K562 (cell line): Measurements from ENCODE around the gene BTF3L4. TPM values are rescaled to one million over a fixed set of nuclear protein-coding genes. Genes with fewer than 3 reads are reported as not detected.

ENCODE experiments used
- BRD4 ChIP-seq: fragments of 200-600 bp; sonication (generic); IDR thresholded peaks from 2 replicates; pipeline ENCODE4 v1.6.1; 2017; ENCODE audit warnings: inconsistent platforms
- CBFA2T3 ChIP-seq: fragments of 450-650 bp; IDR thresholded peaks from 2 replicates; pipeline ENCODE4 v1.6.1; 2017
- CC2D1A ChIP-seq: fragments of 450-650 bp; IDR thresholded peaks from 2 replicates; pipeline ENCODE4 v1.6.1; 2017; ENCODE audit warnings: mild to moderate bottlenecking
- ELK3 ChIP-seq: fragments of 450-650 bp; formaldehyde crosslinking; IDR thresholded peaks from 2 replicates; pipeline ENCODE4 v1.4.0; 2020; ENCODE audit warnings: mild to moderate bottlenecking
- GATA2 ChIP-seq: sonication (generic); formaldehyde crosslinking; IDR thresholded peaks from 2 replicates; pipeline ENCODE4 v1.4.0; 2020; ENCODE audit warnings: mild to moderate bottlenecking, missing genetic modification reagents
- HDAC2 ChIP-seq: fragments of 450-650 bp; IDR thresholded peaks from 2 replicates; pipeline ENCODE4 v1.6.1; 2016; ENCODE audit warnings: mild to moderate bottlenecking
- MCM3 ChIP-seq: fragments of 450-650 bp; IDR thresholded peaks from 2 replicates; pipeline ENCODE4 v1.6.1; 2016
- MECOM ChIP-seq: fragments of 250-450 bp; sonication (Bioruptor Pico); IDR thresholded peaks from 2 replicates; pipeline ENCODE4 v1.8.0; 2022; ENCODE audit warnings: inconsistent platforms
- MXD1 ChIP-seq: fragments of 250-450 bp; sonication (Bioruptor Pico); IDR thresholded peaks from 2 replicates; pipeline ENCODE4 v1.8.0; 2021; ENCODE audit warnings: borderline replicate concordance, mild to moderate bottlenecking, moderate library complexity; ENCODE audit not compliant: poor library complexity, severe bottlenecking
- NFE2 ChIP-seq: IDR thresholded peaks from 2 replicates; pipeline ENCODE4 v1.6.1; 2014; ENCODE audit warnings: antibody characterized with exemption, low read depth
- NR2C1 ChIP-seq, 2 experiments: fragments of 450-650 bp; IDR thresholded peaks; 2 replicates each; pipeline ENCODE4 v1.6.1; 2017; ENCODE audit warnings: mild to moderate bottlenecking in 2 of 2, antibody characterized with exemption in 1 of 2, inconsistent platforms in 1 of 2, missing compliant biosample characterization in 1 of 2, missing genetic modification characterization in 1 of 2
- POLR3G ChIP-seq: IDR thresholded peaks from 2 replicates; pipeline ENCODE4 v1.6.1; 2011; ENCODE audit not compliant: insufficient read length, insufficient replicate concordance; ENCODE audit errors: extremely low read depth
- RCOR1 ChIP-seq, 2 experiments: IDR thresholded peaks; 2 replicates each; pipeline ENCODE4 v1.6.1; 2012; ENCODE audit warnings: low read depth in 2 of 2, low read length in 2 of 2, borderline replicate concordance in 1 of 2, improper control_type of control experiment in 1 of 2
- SP2 ChIP-seq: IDR thresholded peaks from 2 replicates; pipeline ENCODE4 v1.6.1; 2011; ENCODE audit warnings: mild to moderate bottlenecking, low read depth, low read length, moderate library complexity; ENCODE audit not compliant: poor library complexity, severe bottlenecking; ENCODE audit errors: extremely low read depth
- ZBTB7A ChIP-seq: IDR thresholded peaks from 2 replicates; pipeline ENCODE4 v1.6.1; 2011; ENCODE audit warnings: low read depth, mild to moderate bottlenecking, low read length, moderate library complexity, borderline replicate concordance; ENCODE audit not compliant: control insufficient read depth
- ZFP36 ChIP-seq: fragments of 150-350 bp; IDR thresholded peaks from 2 replicates; pipeline ENCODE4 v1.6.1; 2018; ENCODE audit warnings: low read length, low read depth; ENCODE audit not compliant: partially characterized antibody
- ZNF197 ChIP-seq: fragments of 200-800 bp; sonication (Bioruptor generic); IDR thresholded peaks from 2 replicates; pipeline ENCODE4 v1.6.1; 2016; ENCODE audit warnings: low read depth, missing genetic modification characterization, missing compliant biosample characterization
- polyA plus RNA-seq, 8 experiments: library from polyadenylated mRNA; depleted of rRNA in 4 of 8; stranded (reverse) in 5 of 8; unstranded in 3 of 8; fragments of >200 nt; fragmentation: Nextera tagmentation in 2 of 8; fragmentation: Illumina TruSeq in 1 of 8; extraction: Ambion mirVana in 2 of 8; extraction: Trizol in 1 of 8; gene quantifications; 2 replicates each; pipeline versions ENCODE4 v1.2.1 to v1.2.3, GENCODE V29; 2011 to 2014; ENCODE audit warnings: inconsistent platforms in 1 of 8, missing spikeins in 1 of 8
- total RNA-seq, 7 experiments: library from RNA; depleted of rRNA in 6 of 7; stranded (reverse); fragments of >200 nt in 6 of 7; fragmentation: Illumina TruSeq in 2 of 7; extraction: Trizol in 2 of 7; gene quantifications; 2 replicates each; pipeline versions ENCODE4 v1.2.1 to v1.2.3, GENCODE V29; 2011 to 2021; ENCODE audit warnings: low replicate concordance in 1 of 7
- TF ChIP-seq, protein P1 (sequence below): sonication (generic); IDR thresholded peaks from 2 replicates; pipeline ENCODE4 v1.6.1; 2016
- TF ChIP-seq, protein P2 (sequence below), 2 experiments: fragments of 450-650 bp in 1 of 2; sonication (generic) in 1 of 2; formaldehyde crosslinking; conservative IDR thresholded peaks; 2 replicates each; pipeline versions ENCODE4 v1.4.0 to v1.8.1; 2020 to 2022; ENCODE audit warnings: mild to moderate bottlenecking in 1 of 2, missing genetic modification reagents in 1 of 2
- TF ChIP-seq, protein P3 (sequence below), 2 experiments: fragments of 450-650 bp in 1 of 2; IDR thresholded peaks; 2 replicates each; pipeline ENCODE4 v1.6.1; 2011 to 2017; ENCODE audit warnings: low read depth in 2 of 2, antibody characterized with exemption in 1 of 2, borderline replicate concordance in 1 of 2, low read length in 1 of 2, mild to moderate bottlenecking in 1 of 2, mixed read lengths in 1 of 2; ENCODE audit not compliant: control insufficient read depth in 1 of 2
- TF ChIP-seq, protein P4 (sequence below): sonication (generic); formaldehyde crosslinking; IDR thresholded peaks from 2 replicates; pipeline ENCODE4 v1.8.0; 2022; ENCODE audit warnings: mild to moderate bottlenecking, missing genetic modification reagents

Gene BTF3L4
- total and polyA plus RNA-seq, 9 of the 15 experiments (the other 6 are each of a cell fraction or from before 2014, with no cell fraction given): 40.1 to 106 (median 88.8) TPM

- TF ChIP-seq RCOR1 (IDR thresholded peaks at IDR 0.05; ENCODE audit: borderline replicate concordance in 1 of 2, low read depth in 2 of 2, low read length in 2 of 2): peak in 1 of 2 experiments; percentile 53; a peak in 1 of 4 replicates
- no peak for TF ChIP-seq ZFP36
- TF ChIP-seq NFE2: no peak; the same call in 1 of the 2 replicates
- no peak for TF ChIP-seq POLR3G
- TF ChIP-seq, protein P1, sequence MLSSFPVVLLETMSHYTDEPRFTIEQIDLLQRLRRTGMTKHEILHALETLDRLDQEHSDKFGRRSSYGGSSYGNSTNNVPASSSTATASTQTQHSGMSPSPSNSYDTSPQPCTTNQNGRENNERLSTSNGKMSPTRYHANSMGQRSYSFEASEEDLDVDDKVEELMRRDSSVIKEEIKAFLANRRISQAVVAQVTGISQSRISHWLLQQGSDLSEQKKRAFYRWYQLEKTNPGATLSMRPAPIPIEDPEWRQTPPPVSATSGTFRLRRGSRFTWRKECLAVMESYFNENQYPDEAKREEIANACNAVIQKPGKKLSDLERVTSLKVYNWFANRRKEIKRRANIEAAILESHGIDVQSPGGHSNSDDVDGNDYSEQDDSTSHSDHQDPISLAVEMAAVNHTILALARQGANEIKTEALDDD: no peak
- no peak for TF ChIP-seq ZBTB7A
- TF ChIP-seq, protein P2, sequence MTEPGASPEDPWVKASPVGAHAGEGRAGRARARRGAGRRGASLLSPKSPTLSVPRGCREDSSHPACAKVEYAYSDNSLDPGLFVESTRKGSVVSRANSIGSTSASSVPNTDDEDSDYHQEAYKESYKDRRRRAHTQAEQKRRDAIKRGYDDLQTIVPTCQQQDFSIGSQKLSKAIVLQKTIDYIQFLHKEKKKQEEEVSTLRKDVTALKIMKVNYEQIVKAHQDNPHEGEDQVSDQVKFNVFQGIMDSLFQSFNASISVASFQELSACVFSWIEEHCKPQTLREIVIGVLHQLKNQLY (CRISPR knock-in tag; conservative IDR thresholded peaks at IDR 0.05): no peak
- 0 out of 2 replicates have a peak, but pooled peaks have one; percentile 19 for TF ChIP-seq HDAC2
- TF ChIP-seq, protein P3, sequence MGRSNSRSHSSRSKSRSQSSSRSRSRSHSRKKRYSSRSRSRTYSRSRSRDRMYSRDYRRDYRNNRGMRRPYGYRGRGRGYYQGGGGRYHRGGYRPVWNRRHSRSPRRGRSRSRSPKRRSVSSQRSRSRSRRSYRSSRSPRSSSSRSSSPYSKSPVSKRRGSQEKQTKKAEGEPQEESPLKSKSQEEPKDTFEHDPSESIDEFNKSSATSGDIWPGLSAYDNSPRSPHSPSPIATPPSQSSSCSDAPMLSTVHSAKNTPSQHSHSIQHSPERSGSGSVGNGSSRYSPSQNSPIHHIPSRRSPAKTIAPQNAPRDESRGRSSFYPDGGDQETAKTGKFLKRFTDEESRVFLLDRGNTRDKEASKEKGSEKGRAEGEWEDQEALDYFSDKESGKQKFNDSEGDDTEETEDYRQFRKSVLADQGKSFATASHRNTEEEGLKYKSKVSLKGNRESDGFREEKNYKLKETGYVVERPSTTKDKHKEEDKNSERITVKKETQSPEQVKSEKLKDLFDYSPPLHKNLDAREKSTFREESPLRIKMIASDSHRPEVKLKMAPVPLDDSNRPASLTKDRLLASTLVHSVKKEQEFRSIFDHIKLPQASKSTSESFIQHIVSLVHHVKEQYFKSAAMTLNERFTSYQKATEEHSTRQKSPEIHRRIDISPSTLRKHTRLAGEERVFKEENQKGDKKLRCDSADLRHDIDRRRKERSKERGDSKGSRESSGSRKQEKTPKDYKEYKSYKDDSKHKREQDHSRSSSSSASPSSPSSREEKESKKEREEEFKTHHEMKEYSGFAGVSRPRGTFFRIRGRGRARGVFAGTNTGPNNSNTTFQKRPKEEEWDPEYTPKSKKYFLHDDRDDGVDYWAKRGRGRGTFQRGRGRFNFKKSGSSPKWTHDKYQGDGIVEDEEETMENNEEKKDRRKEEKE (IDR thresholded peaks at IDR 0.05; ENCODE audit: borderline replicate concordance in 1 of 2, control insufficient read depth in 1 of 2, low read depth in 2 of 2, low read length in 1 of 2): no peak
- TF ChIP-seq ZNF197 (CRISPR knock-in tag): no peak
- no peak for TF ChIP-seq CC2D1A
- TF ChIP-seq CBFA2T3: peak; percentile 69
- no peak for TF ChIP-seq GATA2
- no peak for TF ChIP-seq MXD1 (CRISPR knock-in tag)
- no peak for TF ChIP-seq ELK3
- no peak for TF ChIP-seq MECOM (CRISPR knock-in tag)
- TF ChIP-seq, protein P4, sequence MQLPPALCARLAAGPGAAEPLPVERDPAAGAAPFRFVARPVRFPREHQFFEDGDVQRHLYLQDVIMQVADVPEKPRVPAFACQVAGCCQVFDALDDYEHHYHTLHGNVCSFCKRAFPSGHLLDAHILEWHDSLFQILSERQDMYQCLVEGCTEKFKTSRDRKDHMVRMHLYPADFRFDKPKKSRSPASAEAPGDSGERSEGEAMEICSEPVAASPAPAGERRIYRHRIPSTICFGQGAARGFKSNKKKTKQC (CRISPR knock-in tag): no peak
- TF ChIP-seq SP2: no peak
- TF ChIP-seq BRD4: 0 out of 2 replicates have a peak, but pooled peaks have one; percentile 0
- peak; percentile 32; the same call in 1 of the 2 replicates for TF ChIP-seq NR2C1 (IDR thresholded peaks at IDR 0.05)
- no peak for TF ChIP-seq NR2C1 (tag; IDR thresholded peaks at IDR 0.05)
- TF ChIP-seq MCM3: no peak
Observed at GRCh38 chr1:52054496-52055065, 1.5 kb upstream of the BTF3L4 start (continued).
